Neuron (in vitro differentiated cells): Measurements from ENCODE around the gene TRIP4.
"Not testable (repeated sequence)": the region's sequence is repeated elsewhere in the genome, so short reads cannot be mapped to it uniquely, and the experiment has no call there.

Source experiments
- H2AFZ ChIP-seq: one replicate; pipeline ENCODE4 v1.6.1; 2013; ENCODE audit warnings: low read depth, mild to moderate bottlenecking, inconsistent platforms, low read length, moderate library complexity
- H3K27me3 ChIP-seq: one replicate; pipeline ENCODE4 v1.6.1; 2013; ENCODE audit warnings: low read length; ENCODE audit not compliant: insufficient read depth
- H3K36me3 ChIP-seq: one replicate; pipeline ENCODE4 v1.6.1; 2013; ENCODE audit warnings: low read length; ENCODE audit not compliant: insufficient read depth
- H3K4me1 ChIP-seq: one replicate; pipeline ENCODE4 v1.6.1; 2013; ENCODE audit warnings: low read length; ENCODE audit not compliant: insufficient read depth
- H3K4me3 ChIP-seq: 2 replicates; pipeline ENCODE4 v1.5.1; 2013; ENCODE audit warnings: mild to moderate bottlenecking, low read length, moderate library complexity
- H3K9me3 ChIP-seq: one replicate; pipeline ENCODE4 v1.6.1; 2013; ENCODE audit warnings: low read length

TRIP4 gene

DNA sequence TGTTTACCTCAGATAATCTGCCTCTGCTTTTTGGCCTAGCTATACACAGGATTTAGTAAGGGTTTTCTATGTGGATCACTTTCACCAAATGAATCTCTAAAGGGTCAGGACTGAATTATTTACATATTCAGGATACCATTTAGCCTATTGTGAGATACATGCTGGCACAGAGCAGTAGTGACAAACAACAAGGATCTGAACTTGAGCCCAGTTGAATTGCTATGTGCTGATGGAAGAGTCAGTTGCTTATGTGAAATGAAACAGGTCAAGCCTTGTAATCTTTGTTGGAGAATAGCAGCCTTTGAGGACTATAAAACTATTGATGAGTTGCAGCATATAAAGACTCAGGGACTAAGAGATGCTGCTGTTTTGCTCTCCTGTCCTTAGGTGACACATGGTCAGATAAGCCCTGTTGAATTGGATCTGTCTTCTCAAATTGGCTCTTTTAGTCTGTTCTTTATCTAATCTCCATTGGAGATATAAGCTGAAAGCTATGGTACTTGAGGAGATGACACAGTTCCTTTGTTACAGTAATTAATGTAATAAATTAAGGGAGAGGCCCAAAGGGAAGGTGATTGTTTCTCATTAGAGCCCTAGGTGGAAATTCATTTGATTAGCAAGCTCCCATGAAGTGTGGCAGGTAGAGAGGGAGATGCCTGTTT, 103.1 kb downstream of the TRIP4 start:
- Histone ChIP-seq H3K36me3 (peaks cover 31% of the 10 kb centered on the region), H3K4me3 (no peak overlapping the region), H3K27me3 (no peaks in the 10 kb centered on the region), H3K9me3 (no peaks in the 10 kb centered on the region), H3K4me1 (no peaks in the 10 kb centered on the region), H2AFZ (no peak overlapping the region)

GRCh38 chr15:64493641-64494040, 106.0 kb downstream of the TRIP4 start:
- Histone ChIP-seq H3K27me3 (no peaks in the 10 kb centered on the region), H3K9me3 (no peaks in the 10 kb centered on the region), H3K4me1 (no peaks in the 10 kb centered on the region), H3K36me3 (peaks cover 22% of the 10 kb centered on the region), H3K4me3 (no peak overlapping the region), H2AFZ (no peak overlapping the region)

GRCh38 chr15:64495968-64496367, 108.3 kb downstream of the TRIP4 start:
- H3K27me3 ChIP-seq, H2AFZ ChIP-seq, H3K4me3 ChIP-seq, H3K4me1 ChIP-seq, H3K9me3 ChIP-seq: not testable (repeated sequence)
- H3K36me3 ChIP-seq: peaks cover 33% of the 10 kb centered on the region

- Histone ChIP-seq H3K27me3 (no peaks in the 10 kb centered on the region), H3K9me3 (no peaks in the 10 kb centered on the region), H2AFZ (no peak overlapping the region), H3K36me3 (peaks cover 47% of the 10 kb centered on the region), H3K4me3 (no peak overlapping the region), H3K4me1 (peaks cover 19% of the 10 kb centered on the region)
Measured at GRCh38 chr15:64500695-64501395, 113.2 kb downstream of the TRIP4 start.

- Histone ChIP-seq H2AFZ (no peak overlapping the region), H3K9me3 (no peaks in the 10 kb centered on the region), H3K4me3 (no peak overlapping the region), H3K27me3 (no peaks in the 10 kb centered on the region), H3K36me3 (peaks cover 45% of the 10 kb centered on the region), H3K4me1 (peaks cover 19% of the 10 kb centered on the region)
Measured at GRCh38 chr15:64501396-64501715, 113.7 kb downstream of the TRIP4 start.

DNA sequence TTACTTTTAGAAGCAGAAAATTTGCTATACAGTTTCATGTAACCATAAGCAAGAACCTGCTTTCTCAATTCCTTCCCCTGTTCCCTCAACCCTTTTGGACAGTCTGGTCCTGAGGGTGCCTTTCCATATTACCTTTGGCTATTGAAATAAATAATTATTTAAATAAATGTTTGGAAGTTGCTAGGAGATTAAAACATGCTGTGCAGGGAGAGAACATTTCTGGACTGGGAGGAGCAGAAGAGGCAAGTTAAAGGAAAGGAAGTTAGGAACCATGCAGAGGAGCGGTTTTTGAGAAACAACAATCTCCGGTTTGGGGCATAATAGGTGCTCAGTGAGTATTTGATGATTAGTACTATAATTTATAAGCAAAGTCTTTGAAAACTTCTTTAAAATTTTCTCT, 114.5 kb downstream of the TRIP4 start:
- H3K27me3 ChIP-seq: no peaks in the 10 kb centered on the region
- peaks cover 24% of the 10 kb centered on the region for H3K4me1 ChIP-seq
- H3K36me3 ChIP-seq: peaks cover 45% of the 10 kb centered on the region

DNA sequence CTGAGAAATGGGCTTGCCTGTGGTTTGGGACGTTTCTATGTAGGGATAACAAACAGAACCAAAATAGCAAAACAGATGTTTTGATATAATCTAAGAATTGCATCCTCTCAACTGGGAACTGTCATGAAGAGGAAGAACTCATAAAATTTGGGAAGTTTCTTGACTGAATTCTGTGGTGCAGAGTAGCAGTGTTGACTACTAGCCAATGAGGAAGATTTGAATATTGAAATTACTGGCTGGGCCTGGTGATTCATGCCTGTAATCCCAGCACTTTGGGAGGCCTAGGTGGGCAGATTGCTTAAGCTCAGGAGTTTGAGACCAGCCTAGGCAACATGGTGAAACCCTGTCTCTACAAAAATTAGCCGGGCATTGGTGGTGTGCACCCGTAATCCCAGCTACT, 114.9 kb downstream of the TRIP4 start:
- Histone ChIP-seq H3K27me3 (no peaks in the 10 kb centered on the region), H3K36me3 (peaks cover 45% of the 10 kb centered on the region), H3K4me3 (no peak overlapping the region), H3K4me1 (peaks cover 28% of the 10 kb centered on the region), H3K9me3 (no peaks in the 10 kb centered on the region), H2AFZ (no peak overlapping the region)

More for the DNA sequence above, 114.5 kb downstream of the TRIP4 start:
- no peaks in the 10 kb centered on the region for H3K9me3 ChIP-seq
- no peak overlapping the region for H3K4me3 ChIP-seq
- H2AFZ ChIP-seq: no peak overlapping the region

DNA sequence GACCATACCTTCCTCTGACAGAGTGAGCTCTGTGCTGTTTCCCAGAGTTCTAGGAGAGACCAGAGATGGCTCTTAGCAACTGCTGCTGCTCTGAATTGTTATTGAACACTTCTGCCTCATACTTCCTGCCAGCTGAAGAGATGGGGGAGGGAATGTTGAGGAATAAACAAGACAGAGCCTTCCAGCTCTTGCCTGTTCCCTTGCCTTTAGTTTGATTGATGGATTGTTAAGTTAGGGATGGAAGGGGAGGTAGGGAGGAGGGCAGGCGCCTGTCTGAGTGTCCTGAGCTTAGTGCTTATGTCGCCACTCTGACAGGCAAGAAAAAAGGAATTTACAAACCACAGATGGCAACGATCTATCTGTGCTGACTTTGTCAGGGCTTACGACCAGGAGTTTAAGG, 115.6 kb downstream of the TRIP4 start:
- no peaks in the 10 kb centered on the region for H3K27me3 ChIP-seq
- H2AFZ ChIP-seq: no peak overlapping the region
- no peaks in the 10 kb centered on the region for H3K9me3 ChIP-seq
- H3K4me3 ChIP-seq: no peak overlapping the region
- H3K36me3 ChIP-seq: peaks cover 45% of the 10 kb centered on the region
- peaks cover 28% of the 10 kb centered on the region for H3K4me1 ChIP-seq

DNA sequence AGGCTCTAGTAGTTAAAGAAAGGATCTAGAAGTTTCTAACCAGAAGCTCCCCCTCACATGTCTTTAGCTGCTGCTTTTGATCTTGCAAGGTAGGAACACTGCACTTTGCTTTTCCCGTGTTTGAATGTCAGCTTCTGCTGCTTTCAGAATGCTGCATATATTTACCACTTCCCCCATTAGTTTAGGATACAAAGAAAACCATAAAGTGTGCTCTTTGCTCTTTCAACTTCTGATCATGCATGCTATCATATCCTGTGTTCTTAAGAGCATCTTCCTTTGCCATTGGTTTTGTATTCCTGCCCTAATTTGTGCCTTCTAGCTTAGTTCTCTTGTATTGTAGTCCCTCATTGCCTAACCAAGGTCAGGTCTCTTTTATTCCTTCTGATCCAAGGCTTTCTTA, 116.0 kb downstream of the TRIP4 start:
- peaks cover 28% of the 10 kb centered on the region for H3K4me1 ChIP-seq
- H3K27me3 ChIP-seq: no peaks in the 10 kb centered on the region
- H3K36me3 ChIP-seq: peaks cover 43% of the 10 kb centered on the region
- no peak overlapping the region for H2AFZ ChIP-seq
- no peaks in the 10 kb centered on the region for H3K9me3 ChIP-seq
- H3K4me3 ChIP-seq: no peak overlapping the region
